HG03095 (cell line): Measurements from ENCODE around the gene PNKD.
"Not testable (repeated sequence)": the region's sequence is repeated elsewhere in the genome, so short reads cannot be mapped to it uniquely, and the experiment has no call there.

Experiments
- ATAC-seq: cut with Tn5 transposase; IDR thresholded peaks from one replicate; pipeline ENCODE4 v1.9.1; 2021; ENCODE audit warnings: moderate library complexity; ENCODE audit not compliant: unreplicated experiment

Gene PNKD

DNA sequence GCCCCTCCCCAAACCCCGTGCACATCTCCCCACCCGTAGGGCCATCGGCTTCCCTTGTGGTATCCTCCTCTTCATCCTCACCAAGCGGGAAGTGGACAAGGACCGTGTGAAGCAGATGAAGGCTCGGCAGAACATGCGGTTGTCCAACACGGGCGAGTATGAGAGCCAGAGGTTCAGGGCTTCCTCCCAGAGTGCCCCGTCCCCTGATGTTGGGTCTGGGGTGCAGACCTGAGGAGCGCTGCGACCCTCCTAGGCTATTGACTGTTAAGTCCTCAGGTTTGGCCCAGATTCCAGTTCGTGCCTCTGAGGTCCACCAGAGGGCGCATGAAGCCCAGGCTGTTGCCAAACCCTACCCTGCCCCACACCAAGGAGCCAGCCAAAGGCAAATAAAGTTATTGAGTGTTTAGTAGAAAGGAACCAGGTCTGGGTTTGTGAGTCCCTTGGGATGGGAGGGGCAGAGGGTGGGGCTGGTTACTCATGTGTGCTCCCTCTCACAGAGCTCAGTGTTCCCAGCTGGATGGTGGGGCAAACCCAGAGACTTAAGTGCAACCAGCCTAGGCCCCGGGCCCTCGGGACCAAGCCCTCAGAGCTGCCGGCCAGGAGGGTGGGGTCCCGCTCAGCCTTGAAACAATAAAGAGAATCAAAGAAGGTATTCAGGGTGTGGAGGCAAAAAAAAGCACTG is 2.4 kb downstream of the PNKD start:
- no peak for ATAC-seq

DNA sequence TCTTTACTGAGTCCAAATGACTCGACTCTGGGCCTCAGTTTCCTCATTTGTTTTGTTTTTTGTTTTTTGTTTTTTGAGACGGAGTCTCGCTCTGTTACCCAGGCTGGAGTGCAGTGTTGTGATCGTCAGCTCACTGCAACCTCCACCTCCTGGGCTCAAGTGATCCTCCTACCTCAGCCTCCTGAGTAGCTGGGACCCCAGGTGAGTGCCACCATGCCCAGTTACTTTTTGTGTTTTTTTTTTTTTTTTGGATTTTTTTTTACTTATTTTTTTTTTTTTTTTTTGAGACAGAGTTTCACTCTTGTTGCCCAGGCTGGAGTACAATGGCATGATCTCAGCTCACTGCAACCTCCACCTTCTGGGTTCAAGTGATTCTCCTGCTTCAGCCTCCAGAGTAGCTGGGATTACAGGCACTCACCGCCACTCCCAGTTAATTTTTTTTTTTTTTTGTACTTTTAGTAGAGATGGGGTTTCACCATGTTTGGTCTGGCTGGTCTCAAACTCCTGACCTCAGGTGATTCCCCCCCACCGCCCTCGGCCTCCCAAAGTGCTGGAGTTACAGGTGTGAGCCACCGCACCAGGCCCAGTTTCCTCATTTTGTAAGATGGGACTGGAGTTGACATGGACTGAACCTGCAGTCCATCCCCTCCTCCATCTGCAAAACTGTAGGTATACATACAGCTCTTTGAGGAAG is 3.0 kb downstream of the PNKD start:
- ATAC-seq: not testable (repeated sequence)

DNA sequence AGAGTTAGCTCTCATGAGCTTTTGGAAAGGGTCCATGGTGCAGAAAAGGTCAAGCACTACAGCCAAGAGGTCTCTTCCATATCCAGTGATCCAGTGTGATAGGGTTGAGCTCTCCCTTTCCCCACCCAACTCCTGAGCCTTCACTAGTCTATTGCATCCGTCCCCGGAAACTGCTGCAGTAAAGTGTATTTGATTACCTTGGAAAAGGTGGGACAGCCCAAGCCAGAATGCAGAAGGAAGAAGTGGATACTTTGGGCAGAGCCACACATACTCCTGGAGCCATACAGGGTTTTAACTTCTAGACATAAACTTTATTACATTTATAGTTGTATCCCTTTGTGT is 3.6 kb downstream of the PNKD start:
- ATAC-seq: no peak

DNA sequence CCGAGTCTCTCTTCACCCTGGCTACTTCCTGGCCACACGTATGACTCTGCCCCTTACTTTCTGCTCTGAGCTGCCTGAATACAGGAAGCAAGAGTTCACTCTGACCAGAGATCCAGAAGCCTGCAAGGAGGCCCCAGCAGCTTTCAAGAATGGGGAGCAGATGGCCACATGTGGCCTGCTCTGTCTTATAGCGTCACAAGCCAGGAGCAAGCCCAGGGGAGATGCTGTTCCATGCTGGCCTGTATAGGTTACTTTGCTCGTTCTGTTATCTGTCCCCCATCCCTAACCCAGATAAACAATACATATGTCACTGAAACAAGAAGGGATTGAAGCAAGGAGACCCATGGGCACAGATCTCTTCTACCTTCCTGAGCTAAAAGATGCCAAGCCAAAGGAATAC is 4.3 kb downstream of the PNKD start:
- ATAC-seq: no peak

DNA sequence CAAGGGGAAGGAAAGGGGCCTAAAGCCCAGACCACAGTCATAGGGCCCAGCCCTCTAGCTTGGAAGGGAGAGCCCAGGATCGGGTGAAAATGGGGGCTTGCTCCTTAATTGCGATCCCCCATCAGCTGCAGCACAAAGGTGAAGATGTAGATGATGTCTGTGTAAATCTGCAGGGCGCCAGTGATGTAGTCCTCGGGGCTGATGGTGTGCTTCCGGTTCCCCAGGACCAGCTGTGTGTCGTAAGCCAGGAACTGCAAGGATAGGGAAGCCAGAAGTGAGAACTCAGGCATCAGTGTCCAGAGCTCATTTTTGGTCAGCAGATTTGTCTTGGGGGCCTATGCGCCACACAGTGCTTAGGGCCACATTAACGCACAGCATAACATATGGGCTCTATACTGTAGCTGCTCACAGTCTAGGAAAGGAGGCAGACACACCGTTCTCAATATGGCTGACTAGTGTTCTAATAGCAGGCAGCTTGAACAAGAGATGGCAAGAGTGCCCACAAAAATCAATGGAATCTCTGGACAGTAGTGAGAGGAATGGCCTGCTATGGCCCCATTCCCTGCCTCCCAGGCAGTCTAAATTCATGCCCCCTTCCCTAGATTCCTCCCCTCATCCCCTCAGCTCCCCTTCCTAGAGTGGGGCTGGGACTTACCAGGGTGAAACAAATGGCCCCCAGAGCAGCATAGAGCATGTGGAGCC is 5.2 kb downstream of the PNKD start:
- no peak for ATAC-seq

DNA sequence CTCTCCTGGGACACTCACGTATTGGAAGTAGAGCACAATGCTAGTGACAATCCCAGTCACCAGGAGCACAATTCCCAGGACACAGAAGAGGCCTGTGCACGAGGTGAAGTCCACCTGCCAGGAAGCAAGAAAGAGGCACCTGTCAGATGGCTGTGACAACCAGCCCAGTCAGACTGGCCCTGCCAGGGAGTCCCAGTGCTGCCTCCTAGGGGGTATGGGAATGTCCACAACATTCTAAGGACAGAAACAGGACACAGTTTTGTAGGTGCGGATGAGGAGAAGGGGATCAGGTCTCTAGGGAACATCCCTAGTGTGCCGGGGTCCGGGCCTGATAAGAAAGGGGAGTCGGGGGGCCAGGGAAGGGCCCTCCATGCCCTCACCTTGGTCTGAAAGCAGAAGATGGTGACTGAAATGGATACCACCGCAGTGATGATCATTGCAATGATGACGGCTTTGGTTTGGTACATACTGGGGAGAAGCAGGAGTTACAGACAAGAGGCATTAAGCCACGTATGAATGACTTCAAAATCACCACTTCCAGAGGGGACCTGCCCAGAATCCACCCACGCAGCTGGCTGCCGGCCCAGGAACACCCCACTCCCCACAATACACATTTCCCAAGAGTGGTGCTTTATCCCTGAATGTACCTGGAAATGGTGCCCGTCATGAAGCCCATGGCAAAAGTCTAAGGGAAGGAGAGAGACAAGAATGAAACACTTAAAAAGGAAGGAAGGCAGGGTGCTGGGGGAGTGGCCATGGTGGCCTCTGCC is 6.9 kb downstream of the PNKD start:
- no peak for ATAC-seq

DNA sequence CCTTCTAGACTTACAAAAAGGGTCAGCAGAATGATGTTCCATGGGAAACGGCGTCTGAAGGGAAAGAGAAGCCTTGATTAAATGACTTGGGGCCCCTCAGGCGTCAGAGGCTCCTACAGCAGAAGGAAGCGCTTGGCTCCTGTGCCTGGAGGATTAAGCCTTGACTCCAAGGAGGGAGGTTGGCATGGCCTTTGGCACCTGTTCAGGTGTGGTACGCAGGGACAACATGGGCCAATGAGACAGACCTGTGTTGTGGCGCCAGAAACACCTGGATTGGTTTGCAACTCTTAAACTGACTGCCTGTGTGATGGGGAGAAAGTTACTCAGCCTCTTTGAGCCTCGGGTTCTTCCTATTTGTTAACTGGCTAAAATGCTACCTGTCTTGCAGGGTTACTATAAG is 7.6 kb downstream of the PNKD start:
- ATAC-seq: no peak

DNA sequence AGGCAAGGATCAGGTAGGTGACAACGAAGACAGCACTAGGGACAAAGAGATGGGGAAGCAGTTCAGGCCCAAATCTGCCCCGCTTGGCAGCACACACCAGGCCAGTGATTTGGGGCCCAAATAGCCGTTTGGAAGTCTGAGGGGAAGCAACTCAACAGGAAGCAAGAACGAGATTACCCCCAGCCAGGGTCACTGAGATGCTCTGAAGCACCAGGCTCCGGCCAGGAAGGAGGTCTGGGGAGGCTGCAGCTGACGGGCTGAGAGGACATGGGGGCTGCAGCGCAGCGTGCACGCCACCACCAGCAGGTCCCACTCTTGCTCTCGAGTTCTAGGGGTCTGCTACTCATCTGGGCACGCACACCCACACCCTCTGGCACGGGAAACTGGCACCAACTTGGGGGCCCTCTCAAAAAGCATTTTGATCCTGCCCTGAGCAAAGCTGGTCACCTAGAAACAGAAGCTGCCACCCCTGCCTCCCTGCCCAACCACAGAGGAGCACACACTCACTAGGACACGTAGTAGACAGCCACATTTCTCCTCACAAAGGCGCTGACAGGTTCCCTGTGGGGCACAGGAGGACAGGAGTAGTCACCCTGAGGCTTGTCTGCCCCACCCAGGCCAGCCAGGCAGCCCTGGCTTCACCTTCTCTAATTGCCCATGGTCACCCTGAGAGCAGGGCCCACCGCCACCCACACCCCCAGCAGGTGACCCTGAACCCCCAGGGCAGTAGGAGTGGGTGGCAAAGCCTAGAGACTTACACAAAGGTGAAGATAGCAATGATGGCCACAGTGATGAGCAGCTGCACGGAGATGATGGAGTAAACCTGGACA is 8.4 kb downstream of the PNKD start:
- no peak for ATAC-seq

DNA sequence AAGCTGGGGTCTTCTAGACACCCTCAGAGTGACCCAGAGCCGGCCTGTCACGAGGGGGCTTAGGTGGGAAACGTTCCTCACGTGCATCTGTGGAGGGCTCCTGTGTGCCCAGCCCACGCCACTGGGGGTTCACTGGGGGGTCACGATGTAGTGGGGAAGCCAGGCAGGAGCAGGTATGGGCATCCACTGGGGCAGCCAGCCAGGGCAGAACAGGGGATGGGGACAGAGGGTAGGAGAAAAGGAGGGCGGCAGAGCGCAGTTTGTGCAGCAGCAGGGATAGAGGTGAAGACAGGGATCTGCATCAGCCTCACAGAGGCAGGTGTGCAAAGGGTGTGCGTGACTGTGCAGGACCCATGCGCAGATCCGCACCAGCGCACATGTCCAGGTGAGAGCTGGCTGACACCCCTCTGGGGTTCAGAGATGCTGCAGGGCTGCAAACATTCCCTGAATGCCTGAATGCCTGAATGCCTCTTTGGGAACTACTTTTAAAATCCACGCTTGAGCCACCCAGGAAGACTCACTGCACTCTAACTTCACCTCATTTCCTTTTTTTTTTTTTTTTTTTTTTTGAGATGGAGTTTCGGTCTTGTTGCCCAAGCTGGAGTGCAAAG is 10.0 kb downstream of the PNKD start:
- no peak for ATAC-seq

DNA sequence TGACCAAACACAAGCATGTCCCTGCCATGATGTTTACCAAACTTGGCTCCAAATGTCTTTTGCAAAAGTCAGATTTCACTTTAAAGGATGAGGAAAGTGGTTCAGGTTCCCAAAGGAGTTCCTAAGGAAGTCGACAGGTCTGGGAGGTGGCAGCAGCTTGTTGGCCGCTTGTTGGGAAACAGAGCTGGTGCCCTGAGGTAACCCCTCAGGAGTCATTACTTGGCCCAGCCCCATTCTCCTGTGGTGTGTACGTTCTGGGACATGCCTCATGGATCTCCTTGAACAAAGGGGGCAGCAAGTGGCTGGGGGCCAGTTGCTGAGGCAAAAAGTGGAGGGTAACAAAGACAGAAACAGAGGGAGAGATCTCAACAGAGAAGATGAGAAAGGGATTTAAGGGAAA is 11.1 kb downstream of the PNKD start:
- ATAC-seq: no peak

DNA sequence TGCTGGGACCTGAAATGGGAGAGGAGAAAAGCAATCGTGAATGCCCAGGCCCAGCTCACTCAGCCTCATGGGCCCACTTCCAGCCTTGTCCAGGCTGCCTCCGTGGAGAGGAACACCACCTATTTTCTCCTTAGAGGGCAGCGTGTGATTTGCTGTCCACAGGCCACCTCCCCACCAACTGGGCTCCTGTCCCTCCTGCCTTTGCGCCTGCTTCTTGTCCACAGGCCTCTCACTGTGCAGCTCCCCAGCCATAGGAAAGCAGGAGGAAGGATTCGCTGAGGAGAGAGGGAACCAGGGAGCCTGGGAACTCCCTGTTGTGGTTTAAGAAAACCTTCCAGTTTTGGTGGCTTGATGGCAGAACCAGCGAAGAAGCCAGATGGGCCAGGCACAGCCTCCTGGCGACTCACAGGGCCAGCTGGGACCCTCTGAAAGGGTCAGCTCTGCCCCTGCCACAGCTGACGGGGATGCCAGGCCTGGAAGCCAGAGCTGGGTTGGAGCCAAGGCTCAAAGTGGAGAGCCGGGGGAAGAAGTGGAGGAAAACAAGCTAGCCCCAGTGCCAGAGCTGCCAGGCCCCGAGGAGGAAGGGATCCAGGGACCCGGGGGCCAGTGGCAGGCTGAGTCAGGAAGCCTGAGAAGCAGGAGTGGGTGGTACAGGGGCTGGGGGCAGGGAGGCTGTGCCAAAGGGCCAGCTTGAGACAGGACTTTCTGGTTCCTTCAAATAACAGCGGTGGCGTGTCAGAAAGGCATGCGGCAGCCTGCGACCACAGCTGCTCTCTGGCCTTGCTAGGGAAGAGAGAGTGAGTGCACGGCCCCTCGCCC is 12.1 kb downstream of the PNKD start:
- no peak for ATAC-seq

DNA sequence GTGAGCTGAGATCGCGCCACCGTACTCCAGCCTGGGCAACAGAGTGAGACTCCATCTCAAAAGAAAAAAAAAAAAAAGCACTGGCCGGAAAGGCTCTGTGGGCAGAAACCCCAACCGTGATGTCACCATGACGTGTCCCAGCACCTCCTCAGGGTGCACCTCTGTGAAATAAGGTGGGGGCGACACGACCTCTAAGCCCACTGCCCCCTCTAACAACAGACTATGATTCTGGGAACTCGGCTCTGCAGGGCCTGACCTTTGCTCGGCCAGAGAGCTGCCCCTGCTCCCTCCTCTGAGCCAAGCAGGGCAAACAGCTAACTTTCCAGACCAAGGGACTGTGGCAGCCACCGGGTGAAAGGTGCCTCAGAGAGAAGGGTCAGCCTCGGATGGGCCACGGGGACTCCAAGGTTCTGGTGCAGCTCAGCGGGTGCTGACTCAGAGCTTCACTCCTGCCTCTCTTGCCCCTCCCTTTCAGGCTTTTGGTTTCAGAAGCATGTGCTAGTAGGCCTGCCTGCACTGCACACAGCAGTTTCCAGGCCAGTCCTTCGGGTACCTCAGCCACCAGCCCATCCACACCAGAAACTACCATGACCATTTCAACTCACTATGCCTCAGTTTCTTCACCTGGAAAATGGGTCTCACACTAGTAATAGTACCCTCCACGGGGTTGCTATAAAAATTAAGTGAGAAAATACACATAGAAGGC is 13.9 kb downstream of the PNKD start:
- ATAC-seq: peak; percentile 41

DNA sequence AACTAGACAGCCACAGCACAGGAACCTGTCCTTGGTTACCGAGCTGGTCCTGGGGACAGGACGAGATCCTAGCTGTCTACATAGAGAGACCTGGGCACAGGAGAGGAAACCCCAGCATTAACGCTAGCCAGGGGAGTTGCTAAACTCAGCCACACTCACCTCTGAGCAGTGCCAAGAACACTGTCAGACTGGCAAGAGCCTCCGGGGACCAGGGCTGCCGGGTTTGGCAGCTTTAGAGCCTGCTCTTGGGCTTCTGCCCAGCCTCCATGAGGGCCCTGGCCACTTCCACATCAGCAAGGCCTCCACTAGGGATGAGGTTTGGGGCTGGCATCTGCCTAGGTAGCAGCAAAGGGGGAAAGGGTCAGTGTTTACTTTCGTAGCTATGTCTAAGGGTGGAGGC is 15.3 kb downstream of the PNKD start:
- no peak for ATAC-seq

DNA sequence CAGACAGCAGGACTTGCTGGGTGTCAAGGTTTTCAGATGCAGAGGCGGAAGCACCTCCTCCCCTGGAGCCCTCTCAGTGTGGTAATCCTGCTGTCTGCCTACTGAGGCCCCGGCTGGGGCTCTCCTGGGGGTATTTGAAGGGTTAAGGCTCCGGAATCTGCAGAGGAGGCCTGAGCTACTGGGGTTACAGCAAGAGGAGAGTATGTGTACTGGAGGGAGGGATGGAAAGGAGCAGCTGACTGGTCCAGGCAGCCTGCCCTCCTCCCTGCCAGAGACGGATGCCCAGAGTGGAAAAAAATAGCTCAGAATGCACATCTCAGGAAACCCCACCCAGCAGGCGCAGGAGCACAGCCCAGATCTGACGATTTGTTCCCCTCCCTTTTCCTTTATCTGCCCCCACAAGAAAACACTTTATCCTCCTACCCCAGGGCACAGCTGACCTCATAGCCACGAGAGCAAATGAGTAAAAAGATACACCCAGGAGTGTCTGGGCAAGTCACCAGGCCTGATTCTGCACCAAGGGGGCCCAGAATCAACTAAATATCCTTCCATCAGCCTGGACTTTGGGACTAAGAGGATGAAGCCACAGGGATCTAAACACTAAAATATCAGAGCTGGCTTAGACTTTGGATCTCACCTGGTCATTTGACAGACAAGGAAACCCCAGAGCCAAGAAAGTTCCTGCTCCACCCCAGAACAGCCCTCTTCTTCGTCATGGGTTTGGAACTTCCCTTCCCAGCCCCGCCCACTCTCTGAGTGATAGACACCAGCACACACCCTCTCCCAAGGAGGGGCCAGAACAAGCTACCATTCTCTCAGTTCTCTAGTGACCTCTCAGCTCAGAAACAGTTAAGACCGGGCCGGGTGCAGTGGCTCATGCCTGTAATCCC is 16.5 kb downstream of the PNKD start:
- peak; percentile 66 for ATAC-seq

DNA sequence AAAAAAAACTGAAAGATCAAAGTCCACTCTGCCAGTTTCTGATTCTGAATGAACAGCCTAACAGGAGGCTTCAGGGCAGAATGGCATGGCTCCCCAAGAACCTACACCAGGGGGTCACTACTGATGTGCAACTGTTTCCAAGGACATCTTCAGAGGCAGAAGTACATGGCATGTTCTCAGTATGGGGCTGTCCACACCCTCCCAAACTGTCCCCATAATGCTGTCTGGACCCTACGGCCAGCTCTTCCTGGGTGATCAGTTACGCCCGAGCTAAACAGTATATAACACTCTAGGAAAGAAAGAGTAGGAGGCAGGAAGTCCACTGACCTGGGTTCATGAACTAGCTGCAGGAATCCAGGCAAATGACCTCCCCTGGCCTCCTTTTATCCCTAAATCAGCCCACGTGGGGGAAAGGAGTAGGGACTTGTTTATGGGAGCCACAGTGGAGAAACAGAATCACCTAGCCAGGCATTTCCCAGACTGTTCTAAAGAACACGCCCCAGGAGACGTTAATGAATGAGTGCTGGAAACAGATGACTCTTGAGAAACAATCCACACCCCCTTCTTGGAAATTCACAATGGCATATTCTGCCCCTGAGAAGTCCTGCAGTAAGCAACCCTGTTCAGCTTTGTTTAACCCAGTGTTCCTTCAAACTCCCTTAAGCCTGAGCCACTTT is 19.5 kb downstream of the PNKD start:
- ATAC-seq: no peak

DNA sequence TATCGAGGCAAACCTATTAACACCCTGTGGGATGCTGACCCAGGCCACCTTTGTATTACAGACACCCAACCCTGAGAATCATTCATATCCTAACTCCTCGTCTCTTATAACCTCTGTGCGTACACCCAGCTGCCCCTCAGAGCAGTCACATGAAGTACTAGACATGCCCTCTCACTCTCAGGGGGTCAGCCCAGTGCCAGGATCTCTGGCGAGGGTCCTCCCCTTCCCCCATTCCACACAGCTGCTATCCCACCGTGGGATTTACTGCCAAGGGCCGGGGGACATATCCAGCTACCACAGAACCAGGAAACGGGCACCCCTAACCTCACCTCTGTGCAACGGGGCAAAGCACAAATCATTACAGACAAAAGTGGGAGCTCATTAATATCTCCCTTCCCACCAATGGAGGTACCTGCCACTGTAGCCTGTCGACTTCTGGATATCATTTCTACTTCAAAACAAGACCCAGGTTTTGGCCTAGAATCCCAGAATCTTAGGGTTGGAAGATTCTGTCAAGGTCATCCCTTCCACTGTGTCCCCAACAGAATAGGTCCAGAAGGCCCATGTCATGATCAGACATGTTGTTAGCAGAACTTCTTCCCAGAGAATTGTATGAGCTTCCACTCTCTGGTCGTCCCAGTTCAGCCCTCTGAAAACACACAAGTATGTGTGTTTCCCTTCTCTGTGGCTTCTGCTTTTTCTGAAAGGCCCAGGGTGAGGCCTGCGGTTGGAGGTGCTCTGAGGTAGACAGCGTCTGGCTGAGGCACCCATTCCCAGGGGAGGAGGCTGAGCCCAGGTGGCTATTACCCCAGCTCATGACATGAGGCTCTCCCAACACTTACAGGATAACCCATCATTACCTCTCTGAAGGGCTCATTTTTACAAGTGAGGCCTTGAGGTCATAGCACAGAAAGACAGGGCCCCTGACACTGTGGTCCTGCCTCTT is 20.3 kb downstream of the PNKD start:
- peak; percentile 52 for ATAC-seq
